HG03159 (cell line): ENCODE measurements around the gene NLGN4X.
"Not testable (repeated sequence)": the region's sequence is repeated elsewhere in the genome, so short reads cannot be mapped to it uniquely, and the experiment has no call there.

Source experiments
- ATAC-seq: cut with Tn5 transposase; IDR thresholded peaks from one replicate; pipeline ENCODE4 v1.9.1; 2021; ENCODE audit warnings: mild to moderate bottlenecking, moderate library complexity; ENCODE audit not compliant: unreplicated experiment

Gene NLGN4X

GRCh38 chrX:6015423-6015822, 213.2 kb downstream of the NLGN4X start:
- no peak for ATAC-seq

GRCh38 chrX:6012357-6012756, 216.3 kb downstream of the NLGN4X start:
- ATAC-seq, result no peak

- ATAC-seq, result no peak
Measured at GRCh38 chrX:6005856-6006255, 222.8 kb downstream of the NLGN4X start.

GRCh38 chrX:6004529-6004928, 224.1 kb downstream of the NLGN4X start:
- no peak for ATAC-seq

- no peak for ATAC-seq
Measured at GRCh38 chrX:6002056-6002455, 226.6 kb downstream of the NLGN4X start.

- ATAC-seq, result no peak
Measured at GRCh38 chrX:5998901-5999300, 229.8 kb downstream of the NLGN4X start.

GRCh38 chrX:5998456-5998855, 230.2 kb downstream of the NLGN4X start:
- ATAC-seq, result no peak

- no peak for ATAC-seq
Measured at GRCh38 chrX:5991393-5991792, 237.3 kb downstream of the NLGN4X start.

- ATAC-seq, result no peak
Measured at GRCh38 chrX:5979338-5979737, 249.3 kb downstream of the NLGN4X start.

- ATAC-seq, result no peak
Measured at GRCh38 chrX:5976332-5976731, 252.3 kb downstream of the NLGN4X start.

- no peak for ATAC-seq
Measured at GRCh38 chrX:5971300-5971699, 257.4 kb downstream of the NLGN4X start.

GRCh38 chrX:5965406-5965805, 263.3 kb downstream of the NLGN4X start:
- no peak for ATAC-seq

- ATAC-seq, result no peak
Measured at GRCh38 chrX:5959286-5959685, 269.4 kb downstream of the NLGN4X start.

GRCh38 chrX:5958523-5958922, 270.1 kb downstream of the NLGN4X start:
- ATAC-seq, result no peak

- no peak for ATAC-seq
Measured at GRCh38 chrX:5957506-5957905, 271.2 kb downstream of the NLGN4X start.

- ATAC-seq, result no peak
Measured at GRCh38 chrX:5936438-5936837, 292.2 kb downstream of the NLGN4X start.

- ATAC-seq, result no peak
Measured at GRCh38 chrX:5928224-5928623, 300.4 kb downstream of the NLGN4X start.

- ATAC-seq, result no peak
Measured at GRCh38 chrX:5916945-5917344, 311.7 kb downstream of the NLGN4X start.

- no peak for ATAC-seq
Measured at GRCh38 chrX:5915783-5916182, 312.9 kb downstream of the NLGN4X start.

- no peak for ATAC-seq
Measured at GRCh38 chrX:5907207-5907606, 321.5 kb downstream of the NLGN4X start.

- not testable (repeated sequence) for ATAC-seq
Measured at GRCh38 chrX:5903586-5904190, 325.0 kb downstream of the NLGN4X start.

- no peak for ATAC-seq
Measured at GRCh38 chrX:5898463-5898862, 330.2 kb downstream of the NLGN4X start.

GRCh38 chrX:5891378-5891777, 337.3 kb downstream of the NLGN4X start:
- ATAC-seq, result no peak
